HEK293 (cell line): Measurements from ENCODE around the gene WASF2.

Experiments
- EGR2 ChIP-seq: fragments of 450-650 bp; formaldehyde crosslinking; IDR thresholded peaks from 2 replicates; pipeline ENCODE4 v1.5.1; 2016; ENCODE audit warnings: low read depth, missing biosample characterization, missing genetic modification characterization
- HOXA7 ChIP-seq: sonication (generic); formaldehyde crosslinking; IDR thresholded peaks from 2 replicates; pipeline ENCODE4 v1.8.1; 2022; ENCODE audit warnings: missing genetic modification reagents, borderline replicate concordance
- KLF1 ChIP-seq: fragments of 450-650 bp; formaldehyde crosslinking; IDR thresholded peaks from 2 replicates; pipeline ENCODE4 v1.5.1; 2016; ENCODE audit warnings: missing biosample characterization, missing genetic modification characterization
- KLF10 ChIP-seq: fragments of 450-650 bp; IDR thresholded peaks from 2 replicates; pipeline ENCODE4 v1.5.1; 2018; ENCODE audit warnings: missing biosample characterization, mild to moderate bottlenecking, missing genetic modification characterization
- KLF9 ChIP-seq: fragments of 450-650 bp; formaldehyde crosslinking; IDR thresholded peaks from 2 replicates; pipeline ENCODE4 v1.5.1; 2016; ENCODE audit warnings: missing biosample characterization, missing genetic modification characterization, low read depth
- PRDM10 ChIP-seq: fragments of 450-650 bp; formaldehyde crosslinking; IDR thresholded peaks from 2 replicates; pipeline ENCODE4 v1.5.1; 2016; ENCODE audit warnings: missing biosample characterization, missing genetic modification characterization
- REST ChIP-seq: fragments of 450-650 bp; formaldehyde crosslinking; IDR thresholded peaks from 2 replicates; pipeline ENCODE4 v1.5.1; 2016; ENCODE audit warnings: missing biosample characterization, missing genetic modification characterization
- ZBTB44 ChIP-seq: fragments of 450-650 bp; IDR thresholded peaks from 2 replicates; pipeline ENCODE4 v1.5.1; 2018; ENCODE audit warnings: missing biosample characterization, mild to moderate bottlenecking, missing genetic modification characterization
- ZFP3 ChIP-seq: fragments of 450-650 bp; formaldehyde crosslinking; IDR thresholded peaks from 2 replicates; pipeline ENCODE4 v1.5.1; 2016; ENCODE audit warnings: low read depth, missing biosample characterization, missing genetic modification characterization
- ZFP69B ChIP-seq: fragments of 450-650 bp; formaldehyde crosslinking; IDR thresholded peaks from 2 replicates; pipeline ENCODE4 v1.5.1; 2016; ENCODE audit warnings: missing biosample characterization, missing genetic modification characterization
- ZNF10 ChIP-seq: fragments of 450-650 bp; formaldehyde crosslinking; IDR thresholded peaks from 2 replicates; pipeline ENCODE4 v1.5.1; 2017; ENCODE audit warnings: missing biosample characterization, missing genetic modification characterization
- ZNF146 ChIP-seq: fragments of 450-650 bp; formaldehyde crosslinking; IDR thresholded peaks from 2 replicates; pipeline ENCODE4 v1.5.1; 2016; ENCODE audit warnings: missing biosample characterization, missing genetic modification characterization
- ZNF16 ChIP-seq: fragments of 450-650 bp; formaldehyde crosslinking; IDR thresholded peaks from 2 replicates; pipeline ENCODE4 v1.5.1; 2016; ENCODE audit warnings: low read depth, missing biosample characterization, missing genetic modification characterization
- ZNF19 ChIP-seq: fragments of 450-650 bp; formaldehyde crosslinking; IDR thresholded peaks from 2 replicates; pipeline ENCODE4; 2016; ENCODE audit warnings: missing biosample characterization, missing genetic modification characterization, low read depth
- ZNF223 ChIP-seq: fragments of 450-650 bp; formaldehyde crosslinking; IDR thresholded peaks from 2 replicates; pipeline ENCODE4 v1.5.1; 2016; ENCODE audit warnings: missing biosample characterization, missing genetic modification characterization
- ZNF23 ChIP-seq: fragments of 450-650 bp; formaldehyde crosslinking; IDR thresholded peaks from 2 replicates; pipeline ENCODE4 v1.5.1; 2016; ENCODE audit warnings: missing biosample characterization, missing genetic modification characterization, borderline replicate concordance
- ZNF398 ChIP-seq: fragments of 450-650 bp; formaldehyde crosslinking; IDR thresholded peaks from 2 replicates; pipeline ENCODE4 v1.5.1; 2017; ENCODE audit warnings: missing biosample characterization, missing genetic modification characterization
- ZNF433 ChIP-seq: fragments of 450-650 bp; formaldehyde crosslinking; IDR thresholded peaks from 2 replicates; pipeline ENCODE4 v1.5.1; 2016; ENCODE audit warnings: missing biosample characterization, missing genetic modification characterization, low read depth
- ZNF654 ChIP-seq: fragments of 450-650 bp; formaldehyde crosslinking; IDR thresholded peaks from 2 replicates; pipeline ENCODE4 v1.5.1; 2016; ENCODE audit warnings: low read depth, missing biosample characterization, missing genetic modification characterization
- ZNF704 ChIP-seq: fragments of 450-650 bp; formaldehyde crosslinking; IDR thresholded peaks from 2 replicates; pipeline ENCODE4 v1.5.1; 2016; ENCODE audit warnings: missing biosample characterization, missing genetic modification characterization
- ZNF76 ChIP-seq: fragments of 450-650 bp; formaldehyde crosslinking; IDR thresholded peaks from 2 replicates; pipeline ENCODE4; 2016; ENCODE audit warnings: low read depth, missing biosample characterization, missing genetic modification characterization, borderline replicate concordance
- ZNF830 ChIP-seq: fragments of 450-650 bp; IDR thresholded peaks from 2 replicates; pipeline ENCODE4 v1.5.0; 2018; ENCODE audit warnings: missing biosample characterization, missing genetic modification characterization, low read depth, mild to moderate bottlenecking, moderate library complexity
- ZSCAN16 ChIP-seq: fragments of 450-650 bp; formaldehyde crosslinking; IDR thresholded peaks from 2 replicates; pipeline ENCODE4 v1.5.1; 2016; ENCODE audit warnings: missing biosample characterization, missing genetic modification characterization
- ZSCAN18 ChIP-seq: fragments of 450-650 bp; formaldehyde crosslinking; IDR thresholded peaks from 2 replicates; pipeline ENCODE4 v1.5.1; 2016; ENCODE audit warnings: missing biosample characterization, missing genetic modification characterization

The WASF2 gene

GRCh38 chr1:27357281-27358037, 132.5 kb downstream of the WASF2 start (continued):
- TF ChIP-seq ZNF23 (tag by site-specific recombination) (no peak), ZNF704 (tag by site-specific recombination) (no peak), ZNF146 (no peak), KLF1 (tag by site-specific recombination) (no peak), ZNF830 (tag by site-specific recombination) (no peak), ZNF19 (tag by site-specific recombination) (no peak), ZNF76 (tag by site-specific recombination) (no peak), KLF9 (tag by site-specific recombination) (peak; percentile 89), ZSCAN18 (tag by site-specific recombination) (no peak), PRDM10 (tag by site-specific recombination) (no peak), ZSCAN16 (tag by site-specific recombination) (no peak), ZBTB44 (tag by site-specific recombination) (no peak), EGR2 (tag by site-specific recombination) (peak; percentile 81), ZNF433 (tag by site-specific recombination) (no peak), HOXA7 (CRISPR knock-in tag) (no peak), REST (tag by site-specific recombination) (no peak), ZNF10 (no peak), KLF10 (tag by site-specific recombination) (no peak), ZNF223 (no peak), ZNF16 (tag by site-specific recombination) (no peak), ZFP3 (tag by site-specific recombination) (no peak), ZNF398 (tag by site-specific recombination) (no peak), ZFP69B (tag by site-specific recombination) (no peak), ZNF654 (tag by site-specific recombination) (peak; percentile 28; the same call in 1 of the 2 replicates)
